HG02885 (cell line): ENCODE measurements around the gene CCDC187.

ENCODE experiments used
- ATAC-seq: cut with Tn5 transposase; IDR thresholded peaks from one replicate; pipeline ENCODE4 v1.9.1; 2021; ENCODE audit warnings: mild to moderate bottlenecking; ENCODE audit not compliant: unreplicated experiment, poor library complexity

The CCDC187 gene

DNA sequence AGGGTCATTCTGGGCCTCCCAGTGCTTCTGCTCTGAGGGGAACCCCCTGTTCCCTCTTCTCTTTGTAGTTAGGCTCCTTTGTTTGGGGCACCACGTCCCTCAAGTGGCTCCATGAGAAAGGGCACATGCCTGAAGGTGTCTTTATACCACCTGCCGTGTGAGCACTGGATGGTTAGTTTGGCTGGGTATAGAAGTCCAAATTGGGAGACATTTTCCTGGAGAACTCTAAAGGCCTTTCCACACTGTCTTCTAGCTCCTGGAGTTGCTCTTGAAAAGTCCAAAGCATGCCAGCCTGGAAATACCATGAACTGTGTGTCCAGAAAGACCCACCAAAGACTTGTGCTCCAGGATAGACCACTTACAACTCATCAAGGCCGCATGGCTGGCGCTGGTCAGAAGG lies 11.1 kb upstream of the CCDC187 start:
- no peak for ATAC-seq

DNA sequence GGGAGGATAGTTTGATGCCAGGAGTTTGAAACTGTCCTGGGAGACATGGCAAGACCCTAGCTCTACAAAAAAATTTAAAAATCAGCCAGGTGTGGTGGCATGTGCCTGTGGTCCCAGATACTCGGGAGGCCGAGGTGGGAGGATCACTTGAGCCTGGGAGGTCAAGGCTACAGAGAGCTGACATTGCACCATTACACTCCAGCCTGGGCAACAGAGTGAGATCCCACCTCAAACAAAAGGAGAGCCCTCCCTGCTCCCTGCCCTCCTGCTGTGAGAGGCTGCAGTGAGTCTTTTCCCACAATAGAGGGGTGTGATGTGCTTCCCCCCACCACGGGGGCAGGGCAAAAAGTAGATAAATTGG lies 10.1 kb upstream of the CCDC187 start:
- ATAC-seq: no peak

DNA sequence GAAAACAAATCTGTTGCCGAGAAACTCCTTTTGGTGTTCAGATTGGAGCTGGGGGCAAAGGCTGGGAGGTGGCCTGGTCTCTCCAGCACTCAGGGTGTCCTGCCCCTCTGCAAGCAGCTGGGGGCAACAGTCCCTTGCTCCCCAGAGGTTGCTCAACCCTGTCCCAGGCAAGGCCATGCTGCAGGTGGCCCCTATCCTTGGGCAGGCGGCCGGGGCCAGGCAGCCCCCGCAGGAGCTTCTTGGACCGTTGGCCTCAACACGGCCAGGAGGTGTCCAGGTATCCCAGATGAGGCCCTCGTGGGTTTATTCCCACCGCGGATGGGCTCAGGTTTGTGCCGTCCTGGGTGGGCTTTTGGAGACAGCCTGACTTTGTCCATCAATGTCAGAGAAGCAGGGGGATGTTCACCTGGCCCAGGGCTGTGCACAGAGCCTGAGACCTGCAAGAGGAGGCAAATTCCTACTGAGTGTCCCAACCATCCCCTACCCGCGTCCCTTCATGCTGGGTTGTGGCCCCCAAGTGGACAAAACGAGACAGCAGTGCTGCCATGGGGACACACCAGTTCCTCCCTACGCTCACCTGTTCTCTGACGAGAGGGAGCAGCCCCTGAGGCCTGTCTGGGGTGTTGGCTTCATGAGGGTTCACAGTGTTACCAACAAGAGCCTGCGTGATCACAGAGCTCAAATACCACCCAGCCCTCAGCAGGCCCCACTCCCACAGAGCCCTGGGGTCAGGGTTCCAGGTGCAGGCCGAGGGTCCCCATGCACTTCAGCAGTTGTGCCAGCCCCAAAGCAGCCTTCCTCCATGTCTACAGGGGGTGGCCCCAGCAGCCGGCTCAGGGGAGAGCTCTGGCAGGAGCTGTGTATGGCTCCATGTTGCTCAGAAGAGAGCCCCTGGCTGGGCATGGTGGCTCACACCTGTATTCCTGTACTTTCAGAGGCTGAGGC lies 9.5 kb upstream of the CCDC187 start:
- no peak for ATAC-seq

GRCh38 chr9:136312436-136312835 lies 8.5 kb upstream of the CCDC187 start:
- no peak for ATAC-seq

DNA sequence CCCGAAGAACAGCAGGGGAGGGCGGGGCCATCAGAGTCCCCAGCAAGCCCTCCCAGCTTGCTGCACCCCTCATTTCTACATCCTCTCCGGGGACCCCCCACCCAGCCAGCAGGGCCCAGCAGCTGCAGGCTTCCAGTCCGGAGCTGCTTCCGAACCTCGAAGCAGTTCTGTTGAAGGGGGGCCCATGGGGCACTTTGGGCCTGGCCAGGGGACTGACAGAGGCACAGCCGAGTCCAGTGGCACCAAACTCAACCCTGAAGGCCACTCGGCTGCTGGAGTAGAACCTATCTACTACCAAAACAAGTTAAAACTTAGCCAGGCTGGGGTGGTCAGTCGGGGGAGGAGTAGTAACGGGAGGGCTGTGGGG lies 8.1 kb upstream of the CCDC187 start:
- ATAC-seq: no peak

DNA sequence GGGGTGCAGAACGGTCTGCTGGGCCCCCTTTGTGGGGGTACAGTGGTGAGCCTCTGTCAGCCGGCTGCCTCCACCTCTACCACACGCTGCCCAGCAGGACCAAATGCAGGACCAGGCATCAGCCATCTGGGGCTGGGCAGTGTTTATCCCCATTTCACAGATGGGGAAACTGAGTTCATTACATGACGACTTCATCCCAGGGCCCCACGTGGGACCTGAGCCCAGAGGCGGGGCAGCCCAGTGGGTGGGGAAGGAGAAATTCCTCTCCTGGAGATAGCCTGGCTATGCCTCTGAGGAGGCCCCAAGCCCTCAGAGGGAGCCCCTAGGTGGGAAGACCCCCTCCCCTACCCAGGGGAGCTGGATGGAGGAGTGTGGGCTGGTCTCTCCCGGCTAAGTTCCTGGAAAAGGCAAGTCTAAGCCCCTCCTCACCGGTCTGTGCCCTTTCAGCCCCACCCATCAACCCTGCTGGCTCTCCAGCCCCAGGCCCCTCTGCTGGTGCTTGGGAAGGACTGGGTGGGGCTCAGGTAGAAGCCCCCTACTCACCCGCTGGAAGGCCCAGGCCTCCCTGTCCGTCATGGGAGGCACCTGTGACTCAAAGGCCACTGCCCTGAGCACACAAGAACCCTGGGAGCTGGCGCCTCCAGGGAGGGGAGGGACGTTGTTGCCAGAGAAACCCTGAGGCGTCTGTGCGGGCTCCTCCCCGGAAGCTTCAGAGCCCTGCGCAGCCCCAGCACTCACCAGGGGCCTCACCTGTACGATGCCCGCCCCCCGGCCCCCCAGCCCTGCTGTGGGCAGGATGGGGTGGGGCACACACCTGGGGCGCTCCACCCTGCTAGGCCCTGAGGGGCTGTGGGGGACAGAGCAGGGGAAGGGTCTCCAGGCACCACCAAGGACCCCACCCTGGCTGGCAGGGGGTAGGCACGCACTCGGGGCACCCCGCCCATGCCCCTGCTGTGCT lies 7.4 kb upstream of the CCDC187 start:
- no peak for ATAC-seq

GRCh38 chr9:136310273-136311030 lies 6.6 kb upstream of the CCDC187 start:
- ATAC-seq: no peak

DNA sequence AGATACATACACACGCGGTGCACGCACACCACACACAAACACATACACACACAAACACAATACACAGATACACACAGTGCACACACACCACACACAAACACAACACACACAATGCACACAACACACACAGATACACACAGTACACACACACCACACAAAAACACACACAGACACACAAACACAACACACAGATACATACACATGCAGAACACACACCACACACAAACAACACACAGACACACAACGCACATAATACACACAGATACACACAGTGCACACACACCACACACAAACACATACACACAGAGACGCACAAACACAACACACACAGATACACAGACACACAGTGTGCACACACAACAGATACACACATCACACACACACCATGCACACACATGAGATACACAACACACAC lies 5.9 kb upstream of the CCDC187 start:
- ATAC-seq: no peak

DNA sequence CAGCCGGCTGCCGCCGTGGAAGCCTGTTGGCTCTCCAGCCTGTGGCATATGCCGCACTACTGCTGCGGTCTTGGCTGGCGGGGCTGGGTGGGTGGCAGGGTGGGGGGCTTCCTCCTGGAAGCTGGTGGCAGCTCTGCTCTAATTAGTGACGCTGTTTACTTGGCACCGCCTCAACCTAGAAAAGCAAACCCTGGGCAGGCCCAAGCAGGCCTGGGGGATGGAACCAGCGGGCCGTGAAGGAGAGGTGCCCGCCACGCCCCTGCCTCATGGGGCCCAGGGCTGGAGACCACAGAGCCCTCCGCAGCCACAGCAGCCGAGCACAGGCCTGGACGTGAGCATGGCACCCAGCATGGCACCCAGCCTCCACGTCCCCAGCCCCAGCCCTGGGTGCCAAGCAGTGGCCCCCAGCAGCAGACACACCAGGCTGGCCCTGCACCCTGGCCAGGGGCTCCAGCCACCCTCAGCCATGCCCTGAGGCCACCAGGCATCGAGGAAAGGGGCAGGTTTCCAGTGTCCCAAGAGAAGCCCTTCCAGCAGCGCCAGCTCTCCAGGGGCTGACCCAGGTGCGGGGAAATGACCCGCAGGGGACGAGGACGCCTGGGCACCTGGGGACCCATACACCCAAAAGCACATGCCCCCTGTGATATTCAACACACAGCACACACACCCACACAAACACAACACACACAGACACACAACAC lies 5.4 kb upstream of the CCDC187 start:
- ATAC-seq: no peak

GRCh38 chr9:136308702-136309053 lies 4.8 kb upstream of the CCDC187 start:
- ATAC-seq: no peak

DNA sequence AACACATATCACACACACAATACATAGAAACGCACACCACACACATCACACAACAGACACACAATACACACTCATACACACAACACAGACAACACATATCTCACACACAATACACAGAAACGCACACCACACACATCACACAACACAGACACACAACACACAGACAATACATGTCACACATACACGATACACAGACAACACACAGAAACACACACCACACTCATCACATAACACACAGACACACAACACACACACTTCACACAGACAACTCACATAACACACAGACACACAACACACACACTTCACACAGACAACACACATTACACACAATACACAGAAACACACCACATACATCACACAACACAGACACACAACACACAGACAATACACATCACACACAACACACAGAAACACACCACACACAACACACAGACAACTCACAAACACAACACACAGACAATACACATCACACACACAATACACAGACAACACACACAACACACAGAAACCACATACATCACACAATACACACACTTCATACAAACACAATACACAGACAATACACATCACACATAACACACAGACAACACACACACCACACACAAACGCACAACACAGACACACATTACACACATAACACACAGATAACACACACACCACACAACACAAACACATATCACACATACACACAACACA lies 4.3 kb upstream of the CCDC187 start:
- ATAC-seq: no peak

DNA sequence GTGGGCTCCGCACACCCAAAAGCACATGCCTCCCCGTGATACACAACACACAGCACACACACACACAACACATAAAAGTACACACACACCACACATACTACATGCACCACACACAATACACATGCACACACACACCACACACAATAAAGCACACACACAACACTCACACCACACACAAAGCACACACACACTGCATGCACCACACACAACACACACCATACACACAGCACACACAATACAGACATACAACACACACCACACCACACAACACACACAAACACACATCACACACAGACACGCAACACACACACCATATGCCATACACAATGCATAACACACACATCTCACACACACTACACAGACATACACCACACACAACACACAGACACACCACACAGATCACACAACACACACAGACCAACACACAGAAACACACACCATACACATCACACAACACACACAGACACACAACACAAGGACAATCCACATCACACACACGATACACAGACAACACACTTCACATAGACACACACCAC lies 3.4 kb upstream of the CCDC187 start:
- ATAC-seq: no peak

DNA sequence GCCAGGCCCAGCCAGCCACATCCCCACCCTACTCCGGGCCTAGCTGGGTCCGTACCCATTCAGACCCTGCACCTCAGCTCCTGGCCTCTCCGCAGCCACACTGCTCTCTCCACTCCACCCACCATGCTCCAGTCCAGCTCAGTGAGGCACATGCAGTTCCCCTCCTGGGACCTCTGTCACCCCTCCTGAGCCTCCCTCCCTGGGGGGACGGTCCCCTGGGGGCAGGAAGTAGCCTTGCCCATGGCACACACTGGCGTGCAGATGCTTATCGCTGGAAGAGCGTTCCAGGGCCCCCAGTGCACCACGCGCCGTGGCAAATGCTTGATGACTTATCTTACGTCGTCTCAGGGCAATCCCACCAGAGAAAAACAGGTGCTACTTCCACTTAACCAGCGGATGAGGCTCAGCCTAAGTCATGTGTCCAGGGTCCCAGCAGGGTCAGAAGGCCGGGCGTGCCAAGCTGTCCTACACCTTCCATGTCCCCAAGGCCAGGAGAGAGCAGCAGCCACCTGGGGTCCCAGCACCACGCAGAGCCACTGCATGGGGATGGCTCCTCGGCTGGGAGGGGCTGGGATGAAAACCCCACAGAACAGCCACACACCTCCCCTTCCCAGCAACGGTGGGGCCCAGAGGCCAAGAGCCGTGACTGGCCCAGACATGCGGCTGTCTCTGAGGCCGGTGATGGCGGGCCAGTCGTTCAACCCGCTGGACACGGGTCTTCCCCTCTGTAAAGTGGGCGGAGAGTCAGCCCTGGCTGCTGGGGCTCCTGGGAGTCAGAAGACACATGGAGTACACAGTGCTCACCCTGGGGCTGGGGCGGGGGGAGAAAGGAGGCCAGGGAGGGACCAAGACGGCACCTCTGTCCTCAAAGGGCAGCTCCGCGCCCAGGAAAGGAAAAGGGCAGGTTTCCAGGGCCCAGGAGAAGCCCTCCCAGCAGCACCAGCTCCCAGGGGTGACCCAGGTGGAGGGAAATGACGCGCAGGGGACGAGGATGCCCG lies 2.6 kb upstream of the CCDC187 start:
- ATAC-seq: no peak

- ATAC-seq: no peak
These were observed 1.9 kb upstream of the CCDC187 start for GRCh38 chr9:136305804-136306203.

DNA sequence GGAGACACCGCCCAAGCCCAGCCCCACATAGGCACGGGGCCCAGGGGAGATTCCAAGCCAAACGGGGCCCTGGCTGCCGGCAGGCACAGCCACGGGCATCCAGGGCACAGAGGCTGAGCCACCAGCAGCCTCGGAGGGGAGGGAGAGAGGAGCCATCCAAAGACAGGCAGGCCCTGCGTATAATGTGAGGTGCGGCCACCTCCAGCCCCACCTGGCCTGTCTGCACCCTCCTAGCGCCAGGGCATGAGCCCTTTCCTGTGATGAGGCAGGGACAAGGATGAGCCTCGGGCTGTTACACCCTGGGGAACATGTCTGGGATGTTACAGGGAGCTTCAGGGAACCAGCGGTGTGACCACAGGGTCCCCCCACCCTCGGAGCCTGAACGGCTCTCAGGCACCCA lies 1.1 kb upstream of the CCDC187 start:
- ATAC-seq: no peak

- ATAC-seq: no peak
These were observed 562 bp upstream of the CCDC187 start for GRCh38 chr9:136304456-136304855.

GRCh38 chr9:136303066-136303824 lies 649 bp downstream of the CCDC187 start:
- no peak for ATAC-seq
